Activated B cell treated with CpG ODN at 0.5 μM for 24 hours (primary cell): ENCODE measurements around the gene DCAF12. TPM values are rescaled to one million over a fixed set of nuclear protein-coding genes. Genes with fewer than 3 reads are reported as not detected.

Experiments
- ATAC-seq: fragments of 200-7000 bp; cut with Tn5 transposase; one replicate; pipeline ENCODE4 v1.10.0; 2021; ENCODE audit warnings: low read depth, mild to moderate bottlenecking, moderate library complexity
- CTCF ChIA-PET: fragments of 350-600 bp; sonication (Branson Sonifier 250); formaldehyde crosslinking; loops from one replicate; lab custom pipeline; 2021; ENCODE audit warnings: antibody characterized with exemption; lab: Charles Lee
- POLR2A ChIA-PET: fragments of 350-600 bp; sonication (Branson Sonifier 250); formaldehyde crosslinking; loops from one replicate; lab custom pipeline; 2021; ENCODE audit warnings: antibody characterized with exemption; lab: Charles Lee
- DNase-seq: peaks from one replicate; pipeline ENCODE4 v3.0.0; 2022
- H3K27ac Mint-ChIP-seq: one replicate; pipeline ENCODE4 v1.8.0; 2020; ENCODE audit warnings: mixed read lengths
- H3K27me3 Mint-ChIP-seq: one replicate; pipeline ENCODE4 v1.8.0; 2021; ENCODE audit warnings: mixed read lengths
- H3K36me3 Mint-ChIP-seq: one replicate; pipeline ENCODE4 v1.8.0; 2021; ENCODE audit warnings: low read depth, mixed read lengths
- H3K4me1 Mint-ChIP-seq: one replicate; pipeline ENCODE4 v1.8.0; 2021; ENCODE audit warnings: mixed read lengths
- H3K4me3 Mint-ChIP-seq: one replicate; pipeline ENCODE4 v1.8.0; 2020; ENCODE audit warnings: mild to moderate bottlenecking, mixed read lengths
- H3K9me3 Mint-ChIP-seq: one replicate; pipeline ENCODE4 v1.8.0; 2020; ENCODE audit warnings: mixed read lengths
- intact Hi-C: fragments of 100-400 bp; cut with micrococcal nuclease; formaldehyde crosslinking; loops from one replicate; pipeline ENCODE4 v1.15.1; 2024
- total RNA-seq: library from RNA; stranded (reverse); gene quantifications from 2 replicates; pipeline ENCODE4 v1.2.3, GENCODE V29; 2022
- TF ChIP-seq, protein P1 (sequence below): fragments of 200-600 bp; IDR thresholded peaks from one replicate; pipeline ENCODE4 v1.8.0; 2022; ENCODE audit warnings: antibody characterized with exemption, mild to moderate bottlenecking

The DCAF12 gene
- total RNA-seq, 1 donor from 2014 or later = 3.8 TPM

GRCh38 chr9:34169125-34169524 lies 42.6 kb upstream of the DCAF12 start:
- H3K4me1 Mint-ChIP-seq = peaks cover 11% of the 10 kb centered on the region
- H3K27ac Mint-ChIP-seq = no peak overlapping the region
- TF ChIP-seq, protein P1, sequence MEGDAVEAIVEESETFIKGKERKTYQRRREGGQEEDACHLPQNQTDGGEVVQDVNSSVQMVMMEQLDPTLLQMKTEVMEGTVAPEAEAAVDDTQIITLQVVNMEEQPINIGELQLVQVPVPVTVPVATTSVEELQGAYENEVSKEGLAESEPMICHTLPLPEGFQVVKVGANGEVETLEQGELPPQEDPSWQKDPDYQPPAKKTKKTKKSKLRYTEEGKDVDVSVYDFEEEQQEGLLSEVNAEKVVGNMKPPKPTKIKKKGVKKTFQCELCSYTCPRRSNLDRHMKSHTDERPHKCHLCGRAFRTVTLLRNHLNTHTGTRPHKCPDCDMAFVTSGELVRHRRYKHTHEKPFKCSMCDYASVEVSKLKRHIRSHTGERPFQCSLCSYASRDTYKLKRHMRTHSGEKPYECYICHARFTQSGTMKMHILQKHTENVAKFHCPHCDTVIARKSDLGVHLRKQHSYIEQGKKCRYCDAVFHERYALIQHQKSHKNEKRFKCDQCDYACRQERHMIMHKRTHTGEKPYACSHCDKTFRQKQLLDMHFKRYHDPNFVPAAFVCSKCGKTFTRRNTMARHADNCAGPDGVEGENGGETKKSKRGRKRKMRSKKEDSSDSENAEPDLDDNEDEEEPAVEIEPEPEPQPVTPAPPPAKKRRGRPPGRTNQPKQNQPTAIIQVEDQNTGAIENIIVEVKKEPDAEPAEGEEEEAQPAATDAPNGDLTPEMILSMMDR = no peak
- POLR2A ChIA-PET = no interaction called here
- ATAC-seq (no peak), DNase-seq (no peak)
- CTCF ChIA-PET = no interaction called here
- peaks cover 16% of the 10 kb centered on the region for H3K27me3 Mint-ChIP-seq
- H3K36me3 Mint-ChIP-seq = no peaks in the 10 kb centered on the region
- no peak overlapping the region for H3K4me3 Mint-ChIP-seq
- intact Hi-C loops = no loop called here
- no peaks in the 10 kb centered on the region for H3K9me3 Mint-ChIP-seq

DNA sequence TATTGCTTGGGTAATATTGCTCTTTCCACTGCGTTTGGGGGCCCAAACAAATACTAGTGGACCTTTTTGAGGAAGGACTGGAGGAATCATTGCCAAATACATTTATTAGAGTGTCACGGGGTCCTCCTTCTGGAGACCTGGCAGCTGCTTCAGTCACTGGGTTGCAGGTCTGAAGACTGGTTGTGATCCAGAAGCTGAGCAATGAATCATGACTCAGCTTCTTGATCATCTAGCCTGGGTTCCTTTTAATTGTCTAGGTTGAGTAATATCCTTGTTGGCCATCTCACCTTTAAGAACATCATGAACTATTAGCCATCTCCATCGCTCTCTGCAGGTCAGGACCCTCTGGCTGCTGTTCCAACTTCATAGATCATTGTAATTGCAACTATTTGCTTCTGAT lies 36.9 kb upstream of the DCAF12 start:
- DNase-seq (no peak), ATAC-seq (no peak)
- ChIA-PET CTCF (no interaction called here), POLR2A (no interaction called here)
- Mint-ChIP-seq H3K27ac (no peak overlapping the region), H3K27me3 (peaks cover 12% of the 10 kb centered on the region), H3K4me1 (no peaks in the 10 kb centered on the region), H3K36me3 (no peaks in the 10 kb centered on the region), H3K4me3 (no peak overlapping the region), H3K9me3 (no peaks in the 10 kb centered on the region)
- TF ChIP-seq, protein P1 = no peak
- intact Hi-C loops = no loop called here

- H3K4me1 Mint-ChIP-seq = no peaks in the 10 kb centered on the region
- H3K36me3 Mint-ChIP-seq = no peaks in the 10 kb centered on the region
- intact Hi-C loops = no loop called here
- CTCF ChIA-PET = no interaction called here
- H3K4me3 Mint-ChIP-seq = no peak overlapping the region
- no peak overlapping the region for H3K27ac Mint-ChIP-seq
- ATAC-seq (no peak), DNase-seq (no peak)
- H3K9me3 Mint-ChIP-seq = no peaks in the 10 kb centered on the region
- H3K27me3 Mint-ChIP-seq = peaks cover 11% of the 10 kb centered on the region
- TF ChIP-seq, protein P1 = no peak
- POLR2A ChIA-PET = interaction anchor here (0.6 kb wide), 1 partner anchor 13 kb away, joined by 4 read pairs; no protein-coding TSS in a partner anchor
Measured at GRCh38 chr9:34158362-34158869, 31.9 kb upstream of the DCAF12 start.

DNA sequence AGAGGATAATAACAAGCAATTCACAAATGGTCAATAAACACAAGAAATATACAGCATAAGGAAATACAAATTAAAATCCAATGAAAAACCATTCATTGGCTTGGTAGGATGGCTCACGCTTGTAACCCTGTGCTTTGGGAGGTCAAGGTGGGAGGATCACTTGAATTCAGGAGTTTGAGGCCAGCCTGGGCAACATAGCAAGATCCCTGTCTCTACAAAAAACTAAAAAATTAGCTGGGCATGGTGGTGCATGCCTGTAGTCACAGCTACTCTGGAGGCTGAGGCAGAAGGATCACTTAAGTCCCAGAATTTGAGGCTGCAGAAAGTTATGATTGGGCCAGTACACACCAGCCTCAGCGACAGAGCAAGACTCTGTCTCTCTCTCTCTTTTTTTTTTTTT lies 31.4 kb upstream of the DCAF12 start:
- DNase-seq (no peak), ATAC-seq (no peak)
- Mint-ChIP-seq H3K36me3 (no peaks in the 10 kb centered on the region), H3K9me3 (no peaks in the 10 kb centered on the region), H3K27ac (no peak overlapping the region), H3K4me3 (no peak overlapping the region), H3K27me3 (peaks cover 16% of the 10 kb centered on the region), H3K4me1 (no peaks in the 10 kb centered on the region)
- TF ChIP-seq, protein P1 = no peak
- ChIA-PET POLR2A (no interaction called here), CTCF (no interaction called here)
- intact Hi-C loops = no loop called here

- no peak overlapping the region for H3K4me3 Mint-ChIP-seq
- H3K36me3 Mint-ChIP-seq = no peaks in the 10 kb centered on the region
- ATAC-seq (no peak), DNase-seq (no peak)
- H3K27ac Mint-ChIP-seq = no peak overlapping the region
- H3K27me3 Mint-ChIP-seq = peaks cover 20% of the 10 kb centered on the region
- no peaks in the 10 kb centered on the region for H3K4me1 Mint-ChIP-seq
- CTCF ChIA-PET = no interaction called here
- H3K9me3 Mint-ChIP-seq = no peaks in the 10 kb centered on the region
- TF ChIP-seq, protein P1 = no peak
- intact Hi-C loops = no loop called here
- POLR2A ChIA-PET = no interaction called here
Measured at GRCh38 chr9:34157318-34157717, 30.8 kb upstream of the DCAF12 start.
